ENCODE measurements around the gene MBTPS1. TPM values are rescaled to one million over a fixed set of nuclear protein-coding genes. Genes with fewer than 3 reads are reported as not detected.
A peak's percentile ranks its signal among the peaks of the same experiment; 100 is the strongest.

Gene MBTPS1
- total RNA-seq, 2 experiments from 2014 or later: 46.4 to 50.4 TPM

GRCh38 chr16:84013787-84014569, 102.8 kb downstream of the MBTPS1 start:
- Mint-ChIP-seq H3K27me3 (no peaks in the 10 kb centered on the region), H3K4me3 (no peak overlapping the region), H3K9me3 (no peaks in the 10 kb centered on the region), H3K4me1 (peaks cover 10% of the 10 kb centered on the region), H3K36me3 (ENCODE audit: low read depth) (no peaks in the 10 kb centered on the region), H3K27ac (no peak overlapping the region)
- POLR2A ChIA-PET: interaction anchor here (0.9 kb wide), 1 partner anchor 1041 kb away, joined by 3 read pairs; no protein-coding TSS in a partner anchor
- CTCF ChIA-PET: interaction anchor here (1.4 to 1.5 kb wide), 3 partner anchors 60 to 173 kb away, joined by 3 to 11 read pairs (median 7); partner anchors contain the start of genes MBTPS1 and TAF1C
- peak; percentile 74 for DNase-seq

- peaks cover 4% of the 10 kb centered on the region for H3K27me3 Mint-ChIP-seq
- POLR2A ChIA-PET: no interaction called here
- peaks cover 6% of the 10 kb centered on the region for H3K4me1 Mint-ChIP-seq
Observed at GRCh38 chr16:84009282-84009681, 107.5 kb downstream of the MBTPS1 start.

GRCh38 chr16:84007965-84008364, 108.8 kb downstream of the MBTPS1 start:
- no peaks in the 10 kb centered on the region for H3K4me1 Mint-ChIP-seq
- ChIA-PET CTCF (interaction anchor here (0.7 to 1.0 kb wide), 3 partner anchors 10 to 37 kb away, joined by 3 read pairs; no protein-coding TSS in a partner anchor), POLR2A (no interaction called here)
- no peaks in the 10 kb centered on the region for H3K36me3 Mint-ChIP-seq (ENCODE audit: low read depth)
- H3K27ac Mint-ChIP-seq: no peak overlapping the region
- no peak for DNase-seq
- H3K27me3 Mint-ChIP-seq: peaks cover 4% of the 10 kb centered on the region
- H3K9me3 Mint-ChIP-seq: no peaks in the 10 kb centered on the region
- H3K4me3 Mint-ChIP-seq: no peak overlapping the region

More at GRCh38 chr16:84009282-84009681, 107.5 kb downstream of the MBTPS1 start:
- Mint-ChIP-seq H3K36me3 (ENCODE audit: low read depth) (no peaks in the 10 kb centered on the region), H3K9me3 (no peaks in the 10 kb centered on the region), H3K27ac (no peak overlapping the region), H3K4me3 (no peak overlapping the region)
- DNase-seq: no peak
- CTCF ChIA-PET: interaction anchor here (0.6 to 1.0 kb wide), 2 partner anchors 12 to 38 kb away, joined by 3 read pairs; no protein-coding TSS in a partner anchor

- H3K36me3 Mint-ChIP-seq (ENCODE audit: low read depth): no peaks in the 10 kb centered on the region
- H3K4me3 Mint-ChIP-seq: no peak overlapping the region
- H3K4me1 Mint-ChIP-seq: no peaks in the 10 kb centered on the region
- H3K9me3 Mint-ChIP-seq: no peaks in the 10 kb centered on the region
- POLR2A ChIA-PET: no interaction called here
- CTCF ChIA-PET: interaction anchor here (0.9 kb wide), 1 partner anchor 10 kb away, joined by 3 read pairs; no protein-coding TSS in a partner anchor
- H3K27me3 Mint-ChIP-seq: peaks cover 4% of the 10 kb centered on the region
- DNase-seq: no peak
- no peak overlapping the region for H3K27ac Mint-ChIP-seq
Observed at GRCh38 chr16:84007520-84007919, 109.2 kb downstream of the MBTPS1 start.

GRCh38 chr16:84005391-84005790, 111.4 kb downstream of the MBTPS1 start:
- Mint-ChIP-seq H3K27ac (no peak overlapping the region), H3K36me3 (ENCODE audit: low read depth) (no peaks in the 10 kb centered on the region), H3K27me3 (peaks cover 4% of the 10 kb centered on the region), H3K9me3 (no peaks in the 10 kb centered on the region), H3K4me1 (no peaks in the 10 kb centered on the region), H3K4me3 (no peak overlapping the region)
- ChIA-PET POLR2A (no interaction called here), CTCF (no interaction called here)
- DNase-seq: no peak

GRCh38 chr16:84004442-84004841, 112.3 kb downstream of the MBTPS1 start:
- DNase-seq: no peak
- Mint-ChIP-seq H3K4me3 (no peak overlapping the region), H3K36me3 (ENCODE audit: low read depth) (no peaks in the 10 kb centered on the region), H3K27me3 (peaks cover 4% of the 10 kb centered on the region), H3K27ac (no peak overlapping the region), H3K4me1 (no peaks in the 10 kb centered on the region), H3K9me3 (no peaks in the 10 kb centered on the region)
- CTCF ChIA-PET: no interaction called here
- POLR2A ChIA-PET: no interaction called here

Other genes with a start within 250 kb of the MBTPS1 start
- 1 to 10 TPM; 3.5 to 4.0 TPM for gene MLYCD, start 217.8 kb downstream of the MBTPS1 start, total RNA-seq
- gene OSGIN1, start 163.7 kb downstream of the MBTPS1 start, total RNA-seq: under 1 TPM; 0.48 to 0.88 TPM
- gene NECAB2, start 148.7 kb downstream of the MBTPS1 start, total RNA-seq: not detected
- gene SLC38A8, start 74.1 kb downstream of the MBTPS1 start, total RNA-seq: not detected
- gene HSDL1, start 28.2 kb upstream of the MBTPS1 start, total RNA-seq: 10 to 100 TPM; 15.2 to 16.3 TPM
- not detected for gene DNAAF1, start 28.4 kb upstream of the MBTPS1 start, total RNA-seq
- gene TAF1C, start 70.1 kb upstream of the MBTPS1 start, total RNA-seq: 10 to 100 TPM; 47.2 to 51.9 TPM
- gene ADAD2, start 74.2 kb upstream of the MBTPS1 start, total RNA-seq: not detected
- not detected for gene KCNG4, start 123.1 kb upstream of the MBTPS1 start, total RNA-seq
- not detected for gene WFDC1, start 177.9 kb upstream of the MBTPS1 start, total RNA-seq